GM18907 (cell line): ENCODE measurements around the gene ZNF799.
A peak's percentile ranks its signal among the peaks of the same experiment; 100 is the strongest.
"Not testable (repeated sequence)": the region's sequence is repeated elsewhere in the genome, so short reads cannot be mapped to it uniquely, and the experiment has no call there.

ENCODE experiments used
- ATAC-seq: cut with Tn5 transposase; IDR thresholded peaks from one replicate; pipeline ENCODE4 v1.9.1; 2021; ENCODE audit warnings: mild to moderate bottlenecking, moderate library complexity; ENCODE audit not compliant: unreplicated experiment

The ZNF799 gene

GRCh38 chr19:12400633-12401502, at the start of gene ZNF799:
Gene ZNF799, minus strand, starts transcription at chr19:12401271. Its CDS starts 201 bp downstream, at chr19:12401070.
- peak; percentile 82 for ATAC-seq

- ATAC-seq = no peak
Observed at GRCh38 chr19:12450844-12451243, 49.8 kb upstream of the ZNF799 start.

- ATAC-seq = no peak
Observed at GRCh38 chr19:12448808-12449207, 47.7 kb upstream of the ZNF799 start.

GRCh38 chr19:12440541-12441316, 39.7 kb upstream of the ZNF799 start, which contains the start of gene ZNF443:
Gene ZNF443, minus strand, starts transcription at chr19:12441021. Its CDS starts 107 bp downstream, at chr19:12440914.
- peak; percentile 89 for ATAC-seq

GRCh38 chr19:12439686-12440540, 38.8 kb upstream of the ZNF799 start:
- peak; percentile 43 for ATAC-seq

- ATAC-seq = not testable (repeated sequence)
Observed at GRCh38 chr19:12430726-12431299, 29.7 kb upstream of the ZNF799 start.

GRCh38 chr19:12425888-12426274, 24.8 kb upstream of the ZNF799 start:
- ATAC-seq = no peak

- no peak for ATAC-seq
Observed at GRCh38 chr19:12425236-12425887, 24.3 kb upstream of the ZNF799 start.

GRCh38 chr19:12417273-12417672, 16.2 kb upstream of the ZNF799 start:
- ATAC-seq = not testable (repeated sequence)

- ATAC-seq = no peak
Observed at GRCh38 chr19:12411893-12412292, 10.8 kb upstream of the ZNF799 start.

- ATAC-seq = peak; percentile 51
Observed at GRCh38 chr19:12399901-12400632, 1.0 kb downstream of the ZNF799 start.

GRCh38 chr19:12391148-12391547, 9.9 kb downstream of the ZNF799 start:
- not testable (repeated sequence) for ATAC-seq

GRCh38 chr19:12386365-12386764, 14.7 kb downstream of the ZNF799 start:
- not testable (repeated sequence) for ATAC-seq

GRCh38 chr19:12380444-12380737, 20.7 kb downstream of the ZNF799 start:
- ATAC-seq = no peak

GRCh38 chr19:12379732-12380443, 21.2 kb downstream of the ZNF799 start:
- ATAC-seq = no peak

GRCh38 chr19:12374026-12374425, 27.0 kb downstream of the ZNF799 start:
- ATAC-seq = no peak

GRCh38 chr19:12365236-12366162, 35.6 kb downstream of the ZNF799 start, which contains the start of gene ZNF442:
Gene ZNF442, minus strand, starts transcription at chr19:12365683. Its CDS starts 2,052 bp downstream, at chr19:12363631.
- ATAC-seq = peak; percentile 95
